Mucosa of descending colon (tissue), 3 donors: ENCODE results near the gene DYRK1A. TPM values are rescaled to one million over a fixed set of nuclear protein-coding genes. Genes with fewer than 3 reads are reported as not detected.

Experiments
- ATAC-seq: fragments of 200-7000 bp; cut with Tn5 transposase; one replicate; pipeline ENCODE4 v1.9.1; 2020; ENCODE audit warnings: mild to moderate bottlenecking, moderate library complexity
- DNase-seq, 3 donors: peaks; one replicate each; pipeline ENCODE4 v3.0.0-alpha.2; 2020
- H3K36me3 ChIP-seq: fragments of 200-600 bp; one replicate; pipeline ENCODE4 v1.8.0; 2021; ENCODE audit warnings: low read depth, mild to moderate bottlenecking
- H3K4me1 ChIP-seq: fragments of 200-600 bp; one replicate; pipeline ENCODE4 v1.8.0; 2021; ENCODE audit warnings: low read depth, mild to moderate bottlenecking
- H3K4me3 ChIP-seq: fragments of 200-600 bp; one replicate; pipeline ENCODE4 v1.8.0; 2021; ENCODE audit warnings: mild to moderate bottlenecking
- H3K9me3 ChIP-seq: fragments of 200-600 bp; one replicate; pipeline ENCODE4 v1.8.0; 2021; ENCODE audit warnings: mild to moderate bottlenecking
- CTCF ChIP-seq: fragments of 200-600 bp; IDR thresholded peaks from one replicate; pipeline ENCODE4 v1.8.0; 2022; ENCODE audit warnings: antibody characterized with exemption, mild to moderate bottlenecking
- intact Hi-C, 2 donors: fragments of 100-400 bp; cut with DNase I in 1 of 2; cut with micrococcal nuclease in 1 of 2; formaldehyde crosslinking; loops; one replicate each; pipeline versions ENCODE4 v1.11.0 to v1.11.1; 2022; cut with DNase I, micrococcal nuclease
- total RNA-seq, 3 donors: library from RNA; stranded (reverse); fragmentation: NEBNext Ultra II Directional in 2 of 3; extraction: Animal tissue kit (Norgen Biotek cat#: 25700) in 2 of 3; gene quantifications; one replicate each; pipeline versions ENCODE4 v1.2.1 to v1.2.4, GENCODE V29; 2021 to 2023
- donor health status: DM: no; HTN: no; CAD: no; lungs with moderate emphysema.
- donor health status: DM: no; HTN: no; CAD: no.
- donor health status: DM: no; HTN: yes; CAD: no.

Gene DYRK1A
- total RNA-seq, 3 donors from 2014 or later, result 61.2 to 76.5 (median 72.7) TPM

DNA sequence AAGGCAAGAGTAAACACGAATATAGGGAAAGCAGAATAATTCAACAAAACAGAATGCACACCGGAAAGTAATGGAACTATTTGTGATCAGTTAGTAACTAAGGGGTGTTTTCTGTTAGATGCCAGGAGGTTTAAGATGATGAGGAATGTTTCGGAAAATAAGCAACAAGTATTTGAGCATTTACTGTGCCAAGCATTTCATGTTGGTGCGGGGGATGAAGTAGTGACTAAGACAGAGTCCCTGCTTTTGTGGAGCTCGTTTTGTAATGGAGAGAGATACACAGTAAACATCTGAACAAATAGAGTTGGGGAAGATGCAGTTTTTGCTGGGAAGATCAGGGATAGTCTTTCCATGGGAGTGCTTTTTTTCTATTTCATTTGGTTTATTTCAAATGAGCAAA, 78.7 kb downstream of the DYRK1A start:
- intact Hi-C loops, result no loop called here

DNA sequence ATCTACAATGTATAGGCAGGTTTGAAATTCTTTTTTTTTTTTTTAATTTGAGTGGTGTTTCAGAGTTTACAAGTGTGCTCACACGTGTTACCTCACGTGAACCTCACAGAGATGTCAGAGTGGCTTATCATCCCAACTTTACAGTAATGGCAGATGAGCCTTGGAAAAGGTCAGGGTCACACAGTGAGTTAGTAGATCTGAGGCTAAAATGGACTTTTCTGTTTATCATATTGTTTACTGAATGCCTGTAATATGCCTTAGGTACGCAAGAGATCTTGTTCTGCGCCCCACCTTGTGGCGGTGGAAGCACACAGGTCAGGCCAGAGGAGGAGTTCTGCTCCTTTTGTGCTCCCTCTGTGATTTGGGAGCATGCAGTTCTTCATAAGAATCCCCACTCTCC, 80.0 kb downstream of the DYRK1A start:
- Histone ChIP-seq H3K4me3 (no peak overlapping the region), H3K9me3 (no peaks in the 10 kb centered on the region), H3K4me1 (peaks cover 21% of the 10 kb centered on the region), H3K36me3 (no peaks in the 10 kb centered on the region)
- intact Hi-C loops, result no loop called here
- TF ChIP-seq CTCF, result no peak
- DNase-seq, result no peak
- peak; percentile 29 for ATAC-seq

More for the DNA sequence above, 78.7 kb downstream of the DYRK1A start:
- TF ChIP-seq CTCF, result no peak
- Histone ChIP-seq H3K4me1 (peaks cover 16% of the 10 kb centered on the region), H3K4me3 (no peak overlapping the region), H3K9me3 (no peaks in the 10 kb centered on the region), H3K36me3 (no peaks in the 10 kb centered on the region)
- ATAC-seq (no peak), DNase-seq (no peak)

GRCh38 chr21:37447288-37447936, 80.8 kb downstream of the DYRK1A start:
- TF ChIP-seq CTCF, result no peak
- ATAC-seq (no peak), DNase-seq (no peak)
- Histone ChIP-seq H3K9me3 (no peaks in the 10 kb centered on the region), H3K36me3 (no peaks in the 10 kb centered on the region), H3K4me3 (no peak overlapping the region), H3K4me1 (peaks cover 18% of the 10 kb centered on the region)
- intact Hi-C loops, result no loop called here

DNA sequence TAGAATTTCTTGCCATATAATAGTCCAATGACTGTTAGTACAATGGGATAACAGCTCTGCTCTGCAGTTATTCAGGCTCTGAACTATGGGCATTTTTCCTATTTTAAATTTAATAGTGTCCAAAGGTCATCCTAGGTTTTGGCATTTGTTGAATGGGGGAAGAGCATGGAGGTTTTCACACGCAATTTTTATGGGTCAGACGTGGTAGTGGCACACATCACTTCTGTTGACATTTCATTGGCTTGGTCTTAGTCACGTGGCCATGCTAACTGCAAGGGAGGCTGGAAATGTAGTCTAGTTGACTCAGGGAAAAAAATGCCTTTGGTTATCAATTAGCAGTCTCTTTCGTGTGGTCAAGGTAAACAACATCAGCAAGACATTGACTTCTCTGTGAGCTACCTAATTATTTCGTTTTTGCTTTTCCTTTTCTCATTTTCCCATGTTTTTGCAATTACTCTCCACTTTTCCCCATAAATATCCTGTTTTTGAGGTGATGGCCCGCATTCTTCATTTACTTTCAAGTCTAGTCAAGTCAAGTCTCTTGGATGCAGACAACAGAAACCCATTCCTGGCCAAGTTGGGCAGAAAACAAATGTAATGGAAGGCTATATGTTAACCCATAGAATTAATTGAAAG, 82.8 kb downstream of the DYRK1A start:
- Histone ChIP-seq H3K4me1 (peaks cover 17% of the 10 kb centered on the region), H3K4me3 (no peak overlapping the region), H3K9me3 (no peaks in the 10 kb centered on the region), H3K36me3 (no peaks in the 10 kb centered on the region)
- ATAC-seq (peak; percentile 73), DNase-seq (no peak)
- intact Hi-C loops, result no loop called here
- no peak for TF ChIP-seq CTCF

DNA sequence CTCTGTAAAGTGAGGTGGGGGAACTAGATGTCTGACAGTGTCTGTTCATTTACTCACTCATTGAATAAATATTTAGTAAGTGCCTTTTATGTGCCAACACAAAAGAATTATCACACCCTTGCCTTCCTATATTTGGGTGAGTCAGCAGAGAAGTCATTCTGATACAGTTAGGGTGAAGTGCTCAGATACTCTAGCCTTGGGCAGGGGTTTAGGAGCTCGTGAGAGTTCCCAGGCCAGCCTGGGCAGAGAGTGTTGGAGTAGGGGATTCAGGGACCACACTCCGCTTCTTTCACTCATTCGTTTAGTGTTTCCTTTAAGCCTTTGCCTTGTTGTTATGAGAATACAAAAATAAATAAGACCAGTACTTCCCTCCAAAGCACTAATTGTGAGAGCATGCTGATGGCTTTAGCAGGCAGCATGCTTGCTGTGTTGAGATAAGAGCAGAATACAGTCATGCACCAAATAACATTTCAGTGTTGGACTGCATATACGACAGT, 83.9 kb downstream of the DYRK1A start:
- no peaks in the 10 kb centered on the region for H3K36me3 ChIP-seq
- peak; percentile 22 for ATAC-seq

More for the DNA sequence above, 83.9 kb downstream of the DYRK1A start:
- peaks cover 19% of the 10 kb centered on the region for H3K4me1 ChIP-seq
- no peak for DNase-seq
- no peak for TF ChIP-seq CTCF
- intact Hi-C loops, result no loop called here
- H3K9me3 ChIP-seq, result no peaks in the 10 kb centered on the region
- H3K4me3 ChIP-seq, result no peak overlapping the region
